ENCODE measurements around the gene SLC16A2.

DNA sequence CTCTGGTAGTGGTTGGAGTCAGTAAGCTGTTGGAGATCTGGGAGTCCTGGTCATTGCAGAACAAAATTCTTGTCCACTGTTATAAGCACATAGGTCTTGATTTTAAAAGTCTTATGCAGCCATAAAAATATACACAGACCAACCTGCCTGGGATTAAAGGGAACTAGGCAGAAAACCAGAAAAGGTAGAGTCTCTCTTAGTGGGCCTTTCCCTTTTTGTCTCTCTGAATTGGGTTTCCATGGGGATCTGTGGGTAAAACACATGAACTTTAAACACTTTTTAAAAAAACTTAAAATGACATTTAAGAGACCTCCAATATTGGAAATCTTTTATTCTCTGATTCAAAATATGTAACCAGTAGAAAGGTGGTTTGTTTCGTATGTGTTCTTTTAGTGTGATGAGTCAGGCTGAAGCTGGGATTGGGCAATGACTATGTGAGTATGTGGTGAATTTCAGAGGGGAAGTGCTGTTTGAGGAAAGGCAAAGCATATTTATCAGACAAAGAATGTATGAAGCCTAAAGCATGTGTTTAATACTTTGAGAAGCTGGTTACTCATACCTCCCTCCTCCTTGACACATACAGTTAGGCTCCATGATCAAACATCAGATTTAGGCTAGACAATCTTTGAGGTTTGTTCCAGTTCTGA is 29.6 kb downstream of the SLC16A2 start:
- no peak for TF ChIP-seq POLR2A (IDR thresholded peaks at IDR 0.05)
- TF ChIP-seq EP300 (IDR thresholded peaks at IDR 0.05): no peak
